Peyer's patch (tissue), 4 donors: Measurements from ENCODE around the gene TFCP2L1.

ENCODE experiments used
- POLR2A ChIP-seq, 2 donors: fragments of 450-650 bp; IDR thresholded peaks; one replicate each; pipeline ENCODE4 v1.5.1; 2017; ENCODE audit warnings: antibody characterized with exemption in 2 of 2, mild to moderate bottlenecking in 2 of 2, moderate library complexity in 2 of 2
- TF ChIP-seq, protein P1 (sequence below), 6 experiments: fragments of 450-650 bp in 4 of 6; fragments of 200-600 bp in 2 of 6; sonication (generic) in 1 of 6; IDR thresholded peaks; one replicate each; pipeline ENCODE4 v1.5.1; 2017 to 2019; ENCODE audit warnings: antibody characterized with exemption in 6 of 6, mild to moderate bottlenecking in 3 of 6, moderate library complexity in 1 of 6

GRCh38 chr2:121263996-121264715 is 20.8 kb downstream of the TFCP2L1 start:
- TF ChIP-seq, protein P1, sequence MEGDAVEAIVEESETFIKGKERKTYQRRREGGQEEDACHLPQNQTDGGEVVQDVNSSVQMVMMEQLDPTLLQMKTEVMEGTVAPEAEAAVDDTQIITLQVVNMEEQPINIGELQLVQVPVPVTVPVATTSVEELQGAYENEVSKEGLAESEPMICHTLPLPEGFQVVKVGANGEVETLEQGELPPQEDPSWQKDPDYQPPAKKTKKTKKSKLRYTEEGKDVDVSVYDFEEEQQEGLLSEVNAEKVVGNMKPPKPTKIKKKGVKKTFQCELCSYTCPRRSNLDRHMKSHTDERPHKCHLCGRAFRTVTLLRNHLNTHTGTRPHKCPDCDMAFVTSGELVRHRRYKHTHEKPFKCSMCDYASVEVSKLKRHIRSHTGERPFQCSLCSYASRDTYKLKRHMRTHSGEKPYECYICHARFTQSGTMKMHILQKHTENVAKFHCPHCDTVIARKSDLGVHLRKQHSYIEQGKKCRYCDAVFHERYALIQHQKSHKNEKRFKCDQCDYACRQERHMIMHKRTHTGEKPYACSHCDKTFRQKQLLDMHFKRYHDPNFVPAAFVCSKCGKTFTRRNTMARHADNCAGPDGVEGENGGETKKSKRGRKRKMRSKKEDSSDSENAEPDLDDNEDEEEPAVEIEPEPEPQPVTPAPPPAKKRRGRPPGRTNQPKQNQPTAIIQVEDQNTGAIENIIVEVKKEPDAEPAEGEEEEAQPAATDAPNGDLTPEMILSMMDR (IDR thresholded peaks at IDR 0.05), result no peak
- no peak for TF ChIP-seq POLR2A (IDR thresholded peaks at IDR 0.05)
